OCI-LY1 (cell line): ENCODE measurements around the gene MCCC1.

ENCODE experiments used
- H2AFZ ChIP-seq: fragments of 200-600 bp; sonication (generic), shearing (Covaris generic); 2 replicates; pipeline ENCODE4 v1.6.0; 2014; ENCODE audit warnings: antibody characterized with exemption, mild to moderate bottlenecking, low read length
- H3F3A ChIP-seq: fragments of 200-600 bp; sonication (generic), shearing (Covaris generic); 2 replicates; pipeline ENCODE4 v1.6.0; 2014; ENCODE audit warnings: mild to moderate bottlenecking, antibody characterized with exemption, low read length, moderate library complexity; ENCODE audit not compliant: insufficient read depth
- H3K27ac ChIP-seq: fragments of 200-600 bp; sonication (generic); 2 replicates; pipeline ENCODE4 v1.5.1; 2014; ENCODE audit warnings: low read length, mixed run types, mild to moderate bottlenecking, low read depth; ENCODE audit not compliant: poor library complexity, severe bottlenecking
- H3K27me3 ChIP-seq: fragments of 200-600 bp; sonication (generic); 2 replicates; pipeline ENCODE4 v1.6.0; 2014; ENCODE audit warnings: antibody characterized with exemption, mild to moderate bottlenecking, low read length, moderate library complexity; ENCODE audit not compliant: insufficient read depth
- H3K36me3 ChIP-seq: fragments of 200-600 bp; sonication (generic); 2 replicates; pipeline ENCODE4 v1.6.1; 2014; ENCODE audit warnings: mild to moderate bottlenecking, antibody characterized with exemption, low read length, moderate library complexity, mixed read lengths; ENCODE audit not compliant: insufficient read depth
- H3K4me1 ChIP-seq: fragments of 200-600 bp; sonication (generic); 2 replicates; pipeline ENCODE4 v1.5.1; 2014; ENCODE audit warnings: mild to moderate bottlenecking, low read length, moderate library complexity; ENCODE audit not compliant: insufficient read depth, severe bottlenecking
- H3K4me2 ChIP-seq: fragments of 200-600 bp; sonication (generic), shearing (Covaris generic); 2 replicates; pipeline ENCODE4 v1.6.1; 2014; ENCODE audit warnings: low read length
- H3K4me3 ChIP-seq: fragments of 200-600 bp; sonication (generic); 2 replicates; pipeline ENCODE4 v1.5.1; 2014; ENCODE audit warnings: low read length, low read depth, mild to moderate bottlenecking, mixed read lengths; ENCODE audit not compliant: poor library complexity, severe bottlenecking
- H3K79me2 ChIP-seq: fragments of 200-600 bp; shearing (Covaris generic); 2 replicates; pipeline ENCODE4 v1.6.1; 2016; ENCODE audit warnings: mixed run types, low read length, mixed read lengths; ENCODE audit not compliant: insufficient read depth
- H3K9ac ChIP-seq: fragments of 200-600 bp; sonication (generic), shearing (Covaris generic); 2 replicates; pipeline ENCODE4 v1.6.1; 2014; ENCODE audit warnings: mild to moderate bottlenecking, low read length, mixed read lengths
- H3K9me2 ChIP-seq: fragments of 200-600 bp; sonication (generic), shearing (Covaris generic); 2 replicates; pipeline ENCODE4 v1.6.1; 2014; ENCODE audit warnings: low read depth, mild to moderate bottlenecking, low read length, mixed read lengths
- H3K9me3 ChIP-seq: fragments of 200-600 bp; shearing (Covaris generic); 2 replicates; pipeline ENCODE4 v1.6.1; 2014; ENCODE audit warnings: low read length, mixed read lengths
- H4K20me1 ChIP-seq: fragments of 200-600 bp; sonication (generic), shearing (Covaris generic); 2 replicates; pipeline ENCODE4 v1.6.0; 2016; ENCODE audit warnings: mild to moderate bottlenecking, low read length; ENCODE audit not compliant: insufficient read depth
- EZH2 ChIP-seq: fragments of 200-600 bp; sonication (generic), shearing (Covaris generic); IDR thresholded peaks from 2 replicates; pipeline ENCODE4 v1.8.0; 2017; ENCODE audit warnings: borderline replicate concordance, mixed run types, mild to moderate bottlenecking, antibody characterized with exemption, low read length, moderate library complexity, mixed read lengths
- TF ChIP-seq, protein P1 (sequence below): fragments of 200-600 bp; sonication (generic), shearing (Covaris generic); IDR thresholded peaks from 2 replicates; pipeline ENCODE4 v1.5.1; 2017; ENCODE audit warnings: mild to moderate bottlenecking, antibody characterized with exemption, low read length, moderate library complexity, mixed read lengths

MCCC1 gene

DNA sequence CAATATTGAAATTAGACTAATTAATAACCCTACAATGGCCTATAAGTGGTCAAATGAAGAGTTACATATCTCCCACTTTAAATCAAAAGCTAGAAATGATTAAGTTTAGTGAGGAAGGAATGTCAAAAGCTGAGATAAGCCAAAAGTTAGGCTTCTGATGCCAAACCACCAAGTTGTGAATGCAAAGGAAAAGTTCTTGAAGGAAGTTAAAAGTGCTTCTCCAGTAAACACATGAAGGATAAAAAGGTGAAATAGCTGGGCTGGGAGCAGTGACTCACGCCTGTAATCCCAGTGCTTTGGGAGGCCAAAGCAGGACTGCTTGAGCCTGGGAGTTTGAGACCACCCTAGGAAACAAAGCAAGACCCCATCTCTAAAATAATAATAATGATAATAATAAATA is 72.0 kb downstream of the MCCC1 start:
- Histone ChIP-seq H3K36me3 (peaks cover 67% of the 10 kb centered on the region), H2AFZ (no peak overlapping the region), H3K27me3 (no peaks in the 10 kb centered on the region), H4K20me1 (no peaks in the 10 kb centered on the region), H3F3A (no peaks in the 10 kb centered on the region), H3K4me1 (no peaks in the 10 kb centered on the region), H3K27ac (no peak overlapping the region), H3K9me3 (no peaks in the 10 kb centered on the region), H3K9me2 (no peaks in the 10 kb centered on the region), H3K4me3 (no peak overlapping the region), H3K9ac (no peak overlapping the region), H3K79me2 (no peaks in the 10 kb centered on the region), H3K4me2 (no peak overlapping the region)
- no peak for TF ChIP-seq EZH2
- TF ChIP-seq, protein P1, sequence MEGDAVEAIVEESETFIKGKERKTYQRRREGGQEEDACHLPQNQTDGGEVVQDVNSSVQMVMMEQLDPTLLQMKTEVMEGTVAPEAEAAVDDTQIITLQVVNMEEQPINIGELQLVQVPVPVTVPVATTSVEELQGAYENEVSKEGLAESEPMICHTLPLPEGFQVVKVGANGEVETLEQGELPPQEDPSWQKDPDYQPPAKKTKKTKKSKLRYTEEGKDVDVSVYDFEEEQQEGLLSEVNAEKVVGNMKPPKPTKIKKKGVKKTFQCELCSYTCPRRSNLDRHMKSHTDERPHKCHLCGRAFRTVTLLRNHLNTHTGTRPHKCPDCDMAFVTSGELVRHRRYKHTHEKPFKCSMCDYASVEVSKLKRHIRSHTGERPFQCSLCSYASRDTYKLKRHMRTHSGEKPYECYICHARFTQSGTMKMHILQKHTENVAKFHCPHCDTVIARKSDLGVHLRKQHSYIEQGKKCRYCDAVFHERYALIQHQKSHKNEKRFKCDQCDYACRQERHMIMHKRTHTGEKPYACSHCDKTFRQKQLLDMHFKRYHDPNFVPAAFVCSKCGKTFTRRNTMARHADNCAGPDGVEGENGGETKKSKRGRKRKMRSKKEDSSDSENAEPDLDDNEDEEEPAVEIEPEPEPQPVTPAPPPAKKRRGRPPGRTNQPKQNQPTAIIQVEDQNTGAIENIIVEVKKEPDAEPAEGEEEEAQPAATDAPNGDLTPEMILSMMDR: no peak

GRCh38 chr3:183022936-183023516 is 76.3 kb downstream of the MCCC1 start:
- H3K27ac ChIP-seq: no peak overlapping the region

GRCh38 chr3:183018421-183019192 is 80.7 kb downstream of the MCCC1 start:
- H3K4me2 ChIP-seq: no peak overlapping the region
- H3K79me2 ChIP-seq: no peaks in the 10 kb centered on the region
- TF ChIP-seq, protein P1: no peak
- TF ChIP-seq EZH2: no peak
- no peaks in the 10 kb centered on the region for H3K9me3 ChIP-seq
- H3K4me3 ChIP-seq: no peak overlapping the region
- H2AFZ ChIP-seq: no peak overlapping the region
- H3K9me2 ChIP-seq: no peaks in the 10 kb centered on the region
- H3K4me1 ChIP-seq: no peaks in the 10 kb centered on the region
- H3K9ac ChIP-seq: no peak overlapping the region
- H3K27me3 ChIP-seq: no peaks in the 10 kb centered on the region
- peaks cover 76% of the 10 kb centered on the region for H3K36me3 ChIP-seq
- H3K27ac ChIP-seq: no peak overlapping the region
- no peaks in the 10 kb centered on the region for H3F3A ChIP-seq
- no peaks in the 10 kb centered on the region for H4K20me1 ChIP-seq

More at GRCh38 chr3:183022936-183023516, 76.3 kb downstream of the MCCC1 start:
- peaks cover 77% of the 10 kb centered on the region for H3K36me3 ChIP-seq
- no peak for TF ChIP-seq EZH2
- TF ChIP-seq, protein P1: no peak
- no peaks in the 10 kb centered on the region for H3K9me2 ChIP-seq
- H3K4me3 ChIP-seq: no peak overlapping the region
- H2AFZ ChIP-seq: no peak overlapping the region
- no peaks in the 10 kb centered on the region for H3K4me1 ChIP-seq
- H3K9me3 ChIP-seq: no peaks in the 10 kb centered on the region
- no peaks in the 10 kb centered on the region for H3K79me2 ChIP-seq
- H3K4me2 ChIP-seq: no peak overlapping the region
- no peaks in the 10 kb centered on the region for H3F3A ChIP-seq
- no peak overlapping the region for H3K9ac ChIP-seq
- no peaks in the 10 kb centered on the region for H3K27me3 ChIP-seq
- no peaks in the 10 kb centered on the region for H4K20me1 ChIP-seq
